ENCODE measurements around the gene U2SURP. TPM values are rescaled to one million over a fixed set of nuclear protein-coding genes. Genes with fewer than 3 reads are reported as not detected.

Gene U2SURP
- total and polyA plus RNA-seq, 12 donors: 14.1 to 49.3 (median 40.2) TPM

DNA sequence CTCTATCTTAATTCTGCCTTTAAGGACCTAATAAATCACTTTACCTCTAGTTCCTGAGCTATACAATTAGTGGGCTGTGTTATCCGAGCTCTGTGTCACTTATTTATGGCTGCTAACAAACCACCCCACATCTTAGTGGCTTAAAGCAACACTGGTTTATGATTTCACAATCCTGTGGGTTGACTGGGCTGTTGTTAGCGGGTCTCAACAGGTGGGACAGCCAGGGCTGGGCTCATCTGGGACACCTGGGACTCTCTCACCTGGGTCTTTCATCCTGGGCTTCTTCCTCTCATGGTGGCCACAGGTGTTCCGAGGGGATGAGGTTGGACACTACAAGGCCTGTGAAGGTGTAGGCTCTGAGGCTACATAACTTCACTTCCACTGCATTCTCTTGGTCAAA lies 82.4 kb downstream of the U2SURP start:
- Histone ChIP-seq H3K27me3 (no peaks in the 10 kb centered on the region), H3K36me3 (no peaks in the 10 kb centered on the region)
- ATAC-seq: no peak

DNA sequence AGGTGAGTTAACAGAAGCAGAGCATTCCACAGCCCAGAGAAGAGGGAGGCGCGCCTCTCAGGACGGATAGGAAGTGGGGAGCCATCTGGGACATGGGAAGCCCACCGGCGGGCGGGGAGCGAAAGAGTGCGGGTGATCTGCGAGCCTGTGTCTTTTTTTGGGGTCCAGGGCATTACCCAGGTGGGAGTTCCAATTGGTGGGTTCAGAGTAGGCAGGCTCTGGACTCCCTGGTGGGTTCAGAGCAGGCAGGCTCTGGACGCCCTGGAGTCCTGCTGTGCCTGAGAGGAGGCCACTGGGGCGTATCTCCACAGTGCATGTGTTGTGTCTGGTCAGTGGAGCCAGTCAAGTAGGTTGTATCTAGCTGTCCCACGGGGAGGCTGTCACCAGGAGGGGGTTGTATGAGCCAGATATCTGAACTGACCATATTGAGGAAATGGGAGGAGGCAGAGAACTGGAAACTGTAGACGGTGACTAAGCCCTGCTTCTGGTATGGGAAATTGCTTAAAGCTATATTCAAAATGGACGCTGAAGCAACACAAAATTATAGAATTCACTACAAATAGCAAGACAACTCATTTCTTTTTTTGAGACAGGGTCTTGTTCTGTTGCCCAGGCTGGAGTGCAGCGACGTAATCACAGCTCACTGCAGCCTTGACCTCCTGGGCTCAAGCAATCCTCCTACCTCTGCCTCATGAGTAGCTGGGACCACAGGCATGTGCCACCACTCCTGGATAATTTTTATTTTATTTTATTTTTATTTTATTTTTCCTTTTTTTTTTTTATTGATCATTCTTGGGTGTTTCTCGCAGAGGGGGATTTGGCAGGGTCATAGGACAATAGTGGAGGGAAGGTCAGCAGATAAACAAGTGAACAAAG lies 83.7 kb downstream of the U2SURP start:
- peak in 1 of 9 donors; percentile 18 for TF ChIP-seq CTCF (IDR thresholded peaks at IDR 0.05)
- Histone ChIP-seq H3K36me3 (no peaks in the 10 kb centered on the region), H3K4me1 (peaks cover 0 to 8% (median 0%) of the 10 kb centered on the region in 9 donors), H3K4me3 (no peak overlapping the region), H3K27ac (peak overlapping the region in 1 of 10 donors; percentile 55), H3K9me3 (no peaks in the 10 kb centered on the region), H3K27me3 (no peaks in the 10 kb centered on the region)
- intact Hi-C loops (cut with DNase I): no loop called here
- WGBS, 2 donors: 80 to 82% methylated on average over 17 of the region's 17 CpGs
- DNase-seq (no peak), ATAC-seq (peak in 6 of 8 donors; percentile 27 to 70 (median 52))

More for the DNA sequence above, 82.4 kb downstream of the U2SURP start:
- H3K27ac ChIP-seq: no peak overlapping the region
- DNase-seq: no peak
- no peaks in the 10 kb centered on the region for H3K9me3 ChIP-seq
- no peak overlapping the region for H3K4me3 ChIP-seq
- intact Hi-C loops (cut with DNase I): no loop called here
- H3K4me1 ChIP-seq: peaks cover 0 to 8% (median 0%) of the 10 kb centered on the region in 9 donors
- 93 to 95% methylated on average over 3 of the region's 3 CpGs for WGBS, 2 donors
- TF ChIP-seq CTCF (IDR thresholded peaks at IDR 0.05): no peak

- no peak for TF ChIP-seq CTCF (IDR thresholded peaks at IDR 0.05)
- no peaks in the 10 kb centered on the region for H3K9me3 ChIP-seq
- no peak overlapping the region for H3K27ac ChIP-seq
- intact Hi-C loops (cut with DNase I): no loop called here
- H3K4me1 ChIP-seq: peaks cover 0 to 8% (median 0%) of the 10 kb centered on the region in 9 donors
- 83 to 90% methylated on average over 1 of the region's 1 CpG for WGBS, 2 donors
- DNase-seq (no peak), ATAC-seq (no peak)
- no peaks in the 10 kb centered on the region for H3K36me3 ChIP-seq
- H3K4me3 ChIP-seq: no peak overlapping the region
- H3K27me3 ChIP-seq: no peaks in the 10 kb centered on the region
Measured at GRCh38 chr3:143088835-143089234, 87.5 kb downstream of the U2SURP start.

DNA sequence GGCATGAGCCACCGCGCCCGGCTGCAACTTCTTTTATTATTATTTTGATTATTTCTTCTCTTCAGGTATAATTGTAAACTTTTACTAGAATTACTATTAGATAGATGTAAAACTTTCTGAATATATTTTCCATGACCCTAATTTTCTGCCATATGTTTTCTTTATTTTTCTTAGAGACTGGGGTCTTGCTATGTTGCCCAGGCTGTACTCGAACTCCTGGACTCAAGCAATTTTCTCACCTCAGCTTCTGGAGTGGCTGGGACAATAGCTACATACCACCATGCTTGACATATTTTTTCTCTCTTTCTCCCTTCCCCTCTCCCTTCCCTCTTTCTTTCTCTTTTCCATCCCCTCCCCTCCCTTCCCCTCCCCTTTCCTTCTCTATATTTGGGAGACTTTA lies 88.6 kb downstream of the U2SURP start:
- 96 to 98% methylated on average over 4 of the region's 4 CpGs for WGBS, 2 donors
- Histone ChIP-seq H3K4me3 (no peak overlapping the region), H3K4me1 (peaks cover 0 to 5% (median 0%) of the 10 kb centered on the region in 9 donors), H3K27ac (no peak overlapping the region), H3K36me3 (no peaks in the 10 kb centered on the region), H3K9me3 (no peaks in the 10 kb centered on the region), H3K27me3 (no peaks in the 10 kb centered on the region)
- TF ChIP-seq CTCF (IDR thresholded peaks at IDR 0.05): no peak
- intact Hi-C loops (cut with DNase I): loop anchor here in 1 of 10 donors (10.0 kb wide), 1 partner anchor 65 kb away; no protein-coding TSS in a partner anchor
- no peak for DNase-seq
- ATAC-seq: no peak
